Measurements from ENCODE around the gene RASSF3. TPM values are rescaled to one million over a fixed set of nuclear protein-coding genes. Genes with fewer than 3 reads are reported as not detected.

RASSF3 gene
- total and polyA plus RNA-seq, 10 of the 15 experiments (the other 5 are each of a cell fraction or from before 2014, with no cell fraction given): 6.9 to 62.4 (median 30.3) TPM

DNA sequence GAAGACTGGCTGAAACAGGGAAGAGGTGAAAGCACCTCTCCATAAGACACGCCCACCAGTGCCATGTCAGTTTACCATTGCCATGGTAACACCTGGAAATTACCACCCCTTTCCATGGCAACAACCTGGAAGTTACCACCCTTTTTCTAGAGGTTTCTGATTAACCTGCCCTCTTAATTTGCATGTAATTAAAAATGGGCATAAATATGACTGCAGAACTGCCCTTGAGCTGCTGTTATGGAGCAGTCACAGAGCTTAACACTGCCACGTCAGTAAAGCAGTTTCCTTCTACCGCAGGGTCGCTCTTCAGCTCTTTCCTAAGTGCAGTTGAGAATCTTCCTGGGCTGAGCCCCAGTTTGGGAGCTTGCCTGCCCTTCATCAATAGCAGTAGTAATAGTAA, 55.2 kb downstream of the RASSF3 start (continued):
- TF ChIP-seq ZNF207 (IDR thresholded peaks at IDR 0.05; ENCODE audit: borderline replicate concordance) (no peak), POLR2AphosphoS5 (IDR thresholded peaks at IDR 0.05; ENCODE audit: low read length) (peak; percentile 90), CREB1 (IDR thresholded peaks at IDR 0.05; ENCODE audit: low read depth) (no peak), SUZ12 (IDR thresholded peaks at IDR 0.05; ENCODE audit: unreplicated experiment) (no peak), KDM1A (IDR thresholded peaks at IDR 0.05; ENCODE audit: borderline replicate concordance) (no peak), SMAD1 (IDR thresholded peaks at IDR 0.05; ENCODE audit: low read depth, partially characterized antibody) (no peak), NR2C2 (IDR thresholded peaks at IDR 0.05; ENCODE audit: borderline replicate concordance, control insufficient read depth, insufficient read length, low read depth) (no peak), TAF1 (IDR thresholded peaks at IDR 0.05; ENCODE audit: borderline replicate concordance, low read depth, low read length) (peak; percentile 54; the same call in 1 of the 2 replicates), BMI1 (IDR thresholded peaks at IDR 0.05; ENCODE audit: borderline replicate concordance) (peak; percentile 96), PAX8 (IDR thresholded peaks at IDR 0.05) (no peak), EZH2 (IDR thresholded peaks at IDR 0.05; ENCODE audit: borderline replicate concordance, control insufficient read depth, low read depth, low read length) (no peak), POU2F2 (IDR thresholded peaks at IDR 0.05; ENCODE audit: borderline replicate concordance, low read depth, low read length) (peak; percentile 92), YBX1 (IDR thresholded peaks at IDR 0.05) (no peak), MXI1 (IDR thresholded peaks at IDR 0.05; ENCODE audit: low read depth, low read length) (peak; percentile 65; the same call in 1 of the 2 replicates), IKZF1 (conservative IDR thresholded peaks at IDR 0.05) (no peak), WRNIP1 (IDR thresholded peaks at IDR 0.05; ENCODE audit: borderline replicate concordance, low read depth, low read length) (no peak)
- TF ChIP-seq, protein P1, sequence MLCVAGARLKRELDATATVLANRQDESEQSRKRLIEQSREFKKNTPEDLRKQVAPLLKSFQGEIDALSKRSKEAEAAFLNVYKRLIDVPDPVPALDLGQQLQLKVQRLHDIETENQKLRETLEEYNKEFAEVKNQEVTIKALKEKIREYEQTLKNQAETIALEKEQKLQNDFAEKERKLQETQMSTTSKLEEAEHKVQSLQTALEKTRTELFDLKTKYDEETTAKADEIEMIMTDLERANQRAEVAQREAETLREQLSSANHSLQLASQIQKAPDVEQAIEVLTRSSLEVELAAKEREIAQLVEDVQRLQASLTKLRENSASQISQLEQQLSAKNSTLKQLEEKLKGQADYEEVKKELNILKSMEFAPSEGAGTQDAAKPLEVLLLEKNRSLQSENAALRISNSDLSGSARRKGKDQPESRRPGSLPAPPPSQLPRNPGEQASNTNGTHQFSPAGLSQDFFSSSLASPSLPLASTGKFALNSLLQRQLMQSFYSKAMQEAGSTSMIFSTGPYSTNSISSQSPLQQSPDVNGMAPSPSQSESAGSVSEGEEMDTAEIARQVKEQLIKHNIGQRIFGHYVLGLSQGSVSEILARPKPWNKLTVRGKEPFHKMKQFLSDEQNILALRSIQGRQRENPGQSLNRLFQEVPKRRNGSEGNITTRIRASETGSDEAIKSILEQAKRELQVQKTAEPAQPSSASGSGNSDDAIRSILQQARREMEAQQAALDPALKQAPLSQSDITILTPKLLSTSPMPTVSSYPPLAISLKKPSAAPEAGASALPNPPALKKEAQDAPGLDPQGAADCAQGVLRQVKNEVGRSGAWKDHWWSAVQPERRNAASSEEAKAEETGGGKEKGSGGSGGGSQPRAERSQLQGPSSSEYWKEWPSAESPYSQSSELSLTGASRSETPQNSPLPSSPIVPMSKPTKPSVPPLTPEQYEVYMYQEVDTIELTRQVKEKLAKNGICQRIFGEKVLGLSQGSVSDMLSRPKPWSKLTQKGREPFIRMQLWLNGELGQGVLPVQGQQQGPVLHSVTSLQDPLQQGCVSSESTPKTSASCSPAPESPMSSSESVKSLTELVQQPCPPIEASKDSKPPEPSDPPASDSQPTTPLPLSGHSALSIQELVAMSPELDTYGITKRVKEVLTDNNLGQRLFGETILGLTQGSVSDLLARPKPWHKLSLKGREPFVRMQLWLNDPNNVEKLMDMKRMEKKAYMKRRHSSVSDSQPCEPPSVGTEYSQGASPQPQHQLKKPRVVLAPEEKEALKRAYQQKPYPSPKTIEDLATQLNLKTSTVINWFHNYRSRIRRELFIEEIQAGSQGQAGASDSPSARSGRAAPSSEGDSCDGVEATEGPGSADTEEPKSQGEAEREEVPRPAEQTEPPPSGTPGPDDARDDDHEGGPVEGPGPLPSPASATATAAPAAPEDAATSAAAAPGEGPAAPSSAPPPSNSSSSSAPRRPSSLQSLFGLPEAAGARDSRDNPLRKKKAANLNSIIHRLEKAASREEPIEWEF (IDR thresholded peaks at IDR 0.05; ENCODE audit: insufficient replicate concordance, low read depth, low read length): no peak
- TF ChIP-seq, protein P2, sequence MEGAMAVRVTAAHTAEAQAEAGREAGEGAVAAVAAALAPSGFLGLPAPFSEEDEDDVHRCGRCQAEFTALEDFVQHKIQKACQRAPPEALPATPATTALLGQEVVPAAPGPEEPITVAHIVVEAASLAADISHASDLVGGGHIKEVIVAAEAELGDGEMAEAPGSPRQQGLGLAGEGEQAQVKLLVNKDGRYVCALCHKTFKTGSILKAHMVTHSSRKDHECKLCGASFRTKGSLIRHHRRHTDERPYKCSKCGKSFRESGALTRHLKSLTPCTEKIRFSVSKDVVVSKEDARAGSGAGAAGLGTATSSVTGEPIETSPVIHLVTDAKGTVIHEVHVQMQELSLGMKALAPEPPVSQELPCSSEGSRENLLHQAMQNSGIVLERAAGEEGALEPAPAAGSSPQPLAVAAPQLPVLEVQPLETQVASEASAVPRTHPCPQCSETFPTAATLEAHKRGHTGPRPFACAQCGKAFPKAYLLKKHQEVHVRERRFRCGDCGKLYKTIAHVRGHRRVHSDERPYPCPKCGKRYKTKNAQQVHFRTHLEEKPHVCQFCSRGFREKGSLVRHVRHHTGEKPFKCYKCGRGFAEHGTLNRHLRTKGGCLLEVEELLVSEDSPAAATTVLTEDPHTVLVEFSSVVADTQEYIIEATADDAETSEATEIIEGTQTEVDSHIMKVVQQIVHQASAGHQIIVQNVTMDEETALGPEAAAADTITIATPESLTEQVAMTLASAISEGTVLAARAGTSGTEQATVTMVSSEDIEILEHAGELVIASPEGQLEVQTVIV (IDR thresholded peaks at IDR 0.05; ENCODE audit: borderline replicate concordance, partially characterized antibody): no peak
- TF ChIP-seq, protein P3, sequence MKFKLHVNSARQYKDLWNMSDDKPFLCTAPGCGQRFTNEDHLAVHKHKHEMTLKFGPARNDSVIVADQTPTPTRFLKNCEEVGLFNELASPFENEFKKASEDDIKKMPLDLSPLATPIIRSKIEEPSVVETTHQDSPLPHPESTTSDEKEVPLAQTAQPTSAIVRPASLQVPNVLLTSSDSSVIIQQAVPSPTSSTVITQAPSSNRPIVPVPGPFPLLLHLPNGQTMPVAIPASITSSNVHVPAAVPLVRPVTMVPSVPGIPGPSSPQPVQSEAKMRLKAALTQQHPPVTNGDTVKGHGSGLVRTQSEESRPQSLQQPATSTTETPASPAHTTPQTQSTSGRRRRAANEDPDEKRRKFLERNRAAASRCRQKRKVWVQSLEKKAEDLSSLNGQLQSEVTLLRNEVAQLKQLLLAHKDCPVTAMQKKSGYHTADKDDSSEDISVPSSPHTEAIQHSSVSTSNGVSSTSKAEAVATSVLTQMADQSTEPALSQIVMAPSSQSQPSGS (IDR thresholded peaks at IDR 0.05; ENCODE audit: low read length): no peak
- TF ChIP-seq, protein P4, sequence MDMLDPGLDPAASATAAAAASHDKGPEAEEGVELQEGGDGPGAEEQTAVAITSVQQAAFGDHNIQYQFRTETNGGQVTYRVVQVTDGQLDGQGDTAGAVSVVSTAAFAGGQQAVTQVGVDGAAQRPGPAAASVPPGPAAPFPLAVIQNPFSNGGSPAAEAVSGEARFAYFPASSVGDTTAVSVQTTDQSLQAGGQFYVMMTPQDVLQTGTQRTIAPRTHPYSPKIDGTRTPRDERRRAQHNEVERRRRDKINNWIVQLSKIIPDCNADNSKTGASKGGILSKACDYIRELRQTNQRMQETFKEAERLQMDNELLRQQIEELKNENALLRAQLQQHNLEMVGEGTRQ (IDR thresholded peaks at IDR 0.05; ENCODE audit: borderline replicate concordance, low read depth, low read length): no peak
